Lung (tissue), 12 donors: ENCODE measurements around the gene ITGB1. TPM values are rescaled to one million over a fixed set of nuclear protein-coding genes. Genes with fewer than 3 reads are reported as not detected.

Experiments used
- ATAC-seq: fragments of 200-7000 bp; cut with Tn5 transposase; one replicate; pipeline ENCODE4 v1.9.1; 2020; ENCODE audit warnings: moderate number of reproducible peaks; ENCODE audit not compliant: insufficient read depth, low FRiP score
- DNase-seq, 3 donors: peaks; one replicate each; pipeline ENCODE4 v3.0.0-alpha.2; 2013 to 2017
- H3K27ac ChIP-seq, 2 donors: one replicate each; pipeline ENCODE4 v1.5.1; 2013; ENCODE audit warnings: mild to moderate bottlenecking in 2 of 2, moderate library complexity in 2 of 2, control low read depth in 1 of 2, inconsistent platforms in 1 of 2, low read depth in 1 of 2, low read length in 1 of 2
- H3K27me3 ChIP-seq, 3 donors: one replicate each; pipeline ENCODE4 v1.5.1; 2013; ENCODE audit warnings: low read length in 2 of 3; ENCODE audit not compliant: control insufficient read depth in 3 of 3, insufficient read depth in 3 of 3
- H3K36me3 ChIP-seq, 4 donors: one replicate each; pipeline ENCODE4 v1.5.1; 2013; ENCODE audit warnings: low read length in 4 of 4, mild to moderate bottlenecking in 1 of 4, moderate library complexity in 1 of 4; ENCODE audit not compliant: control insufficient read depth in 4 of 4, insufficient read depth in 4 of 4
- H3K4me1 ChIP-seq, 5 donors: one replicate each; pipeline ENCODE4 v1.5.1; 2013; ENCODE audit warnings: low read length in 5 of 5, mild to moderate bottlenecking in 2 of 5, moderate library complexity in 1 of 5; ENCODE audit not compliant: control insufficient read depth in 5 of 5, insufficient read depth in 5 of 5
- H3K4me3 ChIP-seq: one replicate; pipeline ENCODE4 v1.5.1; 2013; ENCODE audit warnings: mild to moderate bottlenecking, control low read depth, moderate library complexity
- H3K9ac ChIP-seq, 2 donors: one replicate each; pipeline ENCODE4 v1.5.1; 2013; ENCODE audit warnings: low read length in 2 of 2, control low read depth in 1 of 2; ENCODE audit not compliant: insufficient read depth in 1 of 2
- H3K9me3 ChIP-seq, 4 donors: one replicate each; pipeline ENCODE4 v1.5.1; 2013; ENCODE audit warnings: low read length in 3 of 4, mild to moderate bottlenecking in 1 of 4, moderate library complexity in 1 of 4; ENCODE audit not compliant: control insufficient read depth in 4 of 4, insufficient read depth in 3 of 4
- WGBS, 2 donors: extraction: QIAGEN DNeasy Blood & Tissue Kit; methylation state at CpG; one replicate each; pipeline ENCODE4 v1.1.7; 2013; 5-methylcytosine and 5-hydroxymethylcytosine counted together
- polyA plus RNA-seq, 2 donors: library from polyadenylated mRNA; stranded (reverse); fragments of 200-250 nt; gene quantifications; one replicate each; pipeline ENCODE4 v1.2.1, GENCODE V29; 2013
- total RNA-seq, 2 donors: library from RNA; depleted of rRNA in 1 of 2; stranded (reverse); fragments of >200 nt in 1 of 2; gene quantifications; one replicate each; pipeline ENCODE4 v1.2.1, GENCODE V29; 2014 to 2021
- TF ChIP-seq, protein P1 (sequence below): IDR thresholded peaks from 2 replicates; pipeline ENCODE4 v1.5.1; 2012; ENCODE audit warnings: mild to moderate bottlenecking; ENCODE audit errors: control extremely low read depth, extremely low read depth
- donor health status: control.
- donor health status: control.
- donor health status: Bipolar disorder and iron deficiency.
- donor health status: healthy.
- donor health status: DM: yes; HTN: yes; CAD: no.

Gene ITGB1
- total and polyA plus RNA-seq, 4 donors: 105 to 445 (median 333) TPM

DNA sequence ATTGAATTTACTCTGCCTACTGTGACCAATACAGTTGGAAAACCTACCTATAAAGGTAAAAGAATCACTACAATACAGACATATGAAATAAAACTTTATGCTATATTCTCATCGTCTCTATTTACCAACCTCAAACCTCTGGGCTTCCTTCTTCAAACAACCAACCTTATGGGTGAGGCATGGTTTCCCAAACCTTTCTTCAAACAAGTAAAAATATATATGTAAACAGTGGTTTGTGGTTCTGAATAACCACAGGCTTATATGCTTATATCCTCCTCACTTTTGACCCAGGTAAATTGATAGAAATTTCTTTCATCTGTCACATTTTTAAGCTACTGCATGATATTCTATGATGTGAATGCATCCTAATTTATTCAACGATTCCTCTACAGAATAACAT lies 103.6 kb downstream of the ITGB1 start:
- WGBS, 2 donors: 95% methylated on average over 2 of the region's 2 CpGs
- Histone ChIP-seq H3K27ac (no peak overlapping the region), H3K4me3 (no peak overlapping the region)

GRCh38 chr10:32851301-32851700 lies 106.7 kb downstream of the ITGB1 start:
- no peak overlapping the region for H3K9ac ChIP-seq
- peaks cover 0 to 2% (median 0%) of the 10 kb centered on the region in 4 donors for H3K9me3 ChIP-seq
- no peak for DNase-seq
- H3K27ac ChIP-seq: no peak overlapping the region
- no peaks in the 10 kb centered on the region for H3K4me1 ChIP-seq
- TF ChIP-seq, protein P1, sequence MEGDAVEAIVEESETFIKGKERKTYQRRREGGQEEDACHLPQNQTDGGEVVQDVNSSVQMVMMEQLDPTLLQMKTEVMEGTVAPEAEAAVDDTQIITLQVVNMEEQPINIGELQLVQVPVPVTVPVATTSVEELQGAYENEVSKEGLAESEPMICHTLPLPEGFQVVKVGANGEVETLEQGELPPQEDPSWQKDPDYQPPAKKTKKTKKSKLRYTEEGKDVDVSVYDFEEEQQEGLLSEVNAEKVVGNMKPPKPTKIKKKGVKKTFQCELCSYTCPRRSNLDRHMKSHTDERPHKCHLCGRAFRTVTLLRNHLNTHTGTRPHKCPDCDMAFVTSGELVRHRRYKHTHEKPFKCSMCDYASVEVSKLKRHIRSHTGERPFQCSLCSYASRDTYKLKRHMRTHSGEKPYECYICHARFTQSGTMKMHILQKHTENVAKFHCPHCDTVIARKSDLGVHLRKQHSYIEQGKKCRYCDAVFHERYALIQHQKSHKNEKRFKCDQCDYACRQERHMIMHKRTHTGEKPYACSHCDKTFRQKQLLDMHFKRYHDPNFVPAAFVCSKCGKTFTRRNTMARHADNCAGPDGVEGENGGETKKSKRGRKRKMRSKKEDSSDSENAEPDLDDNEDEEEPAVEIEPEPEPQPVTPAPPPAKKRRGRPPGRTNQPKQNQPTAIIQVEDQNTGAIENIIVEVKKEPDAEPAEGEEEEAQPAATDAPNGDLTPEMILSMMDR: no peak
- no peak for ATAC-seq
- no peaks in the 10 kb centered on the region for H3K27me3 ChIP-seq
- no peaks in the 10 kb centered on the region for H3K36me3 ChIP-seq
- H3K4me3 ChIP-seq: no peak overlapping the region
- 0 to 33% methylated on average over 1 of the region's 1 CpG for WGBS, 2 donors

More for the DNA sequence above, 103.6 kb downstream of the ITGB1 start:
- TF ChIP-seq, protein P1: no peak
- no peak for ATAC-seq
- H3K27me3 ChIP-seq: no peaks in the 10 kb centered on the region
- H3K9ac ChIP-seq: no peak overlapping the region
- peaks cover 0 to 2% (median 0%) of the 10 kb centered on the region in 4 donors for H3K9me3 ChIP-seq
- no peaks in the 10 kb centered on the region for H3K4me1 ChIP-seq
- no peak for DNase-seq
- no peaks in the 10 kb centered on the region for H3K36me3 ChIP-seq
